SK-N-SH treated with all-trans-retinoic acid at 6 μM for 48 hours (cell line): ENCODE results near the gene DST.

ENCODE experiments used
- ATAC-seq: fragments of 200-7000 bp; cut with Tn5 transposase; 3 replicates; pipeline ENCODE4 v1.9.1; 2020; ENCODE audit warnings: mild to moderate bottlenecking, moderate library complexity
- ARNTL ChIP-seq: fragments of 450-650 bp; formaldehyde crosslinking; IDR thresholded peaks from 2 replicates; pipeline ENCODE4 v1.5.0; 2020; ENCODE audit warnings: low read depth, mild to moderate bottlenecking, moderate library complexity, borderline replicate concordance
- BACH2 ChIP-seq: fragments of 250-450 bp; sonication (Bioruptor Pico); IDR thresholded peaks from 2 replicates; pipeline ENCODE4 v1.9.0; 2021; ENCODE audit warnings: mild to moderate bottlenecking, borderline replicate concordance
- CSDC2 ChIP-seq: fragments of 250-450 bp; sonication (Bioruptor Pico); IDR thresholded peaks from 2 replicates; pipeline ENCODE4 v1.5.0; 2020; ENCODE audit warnings: mild to moderate bottlenecking, moderate library complexity
- CSRNP3 ChIP-seq: fragments of 250-450 bp; sonication (Bioruptor Pico); IDR thresholded peaks from 2 replicates; pipeline ENCODE4 v1.5.1; 2021; ENCODE audit warnings: mild to moderate bottlenecking, moderate library complexity
- ESRRG ChIP-seq: fragments of 250-450 bp; sonication (Bioruptor Pico); IDR thresholded peaks from 2 replicates; pipeline ENCODE4 v1.6.1; 2021; ENCODE audit warnings: mild to moderate bottlenecking
- GLIS3 ChIP-seq: fragments of 250-450 bp; sonication (Bioruptor Pico); IDR thresholded peaks from 2 replicates; pipeline ENCODE4 v1.5.0; 2020; ENCODE audit warnings: mild to moderate bottlenecking, moderate library complexity
- ISL1 ChIP-seq: fragments of 250-450 bp; sonication (Bioruptor Pico); IDR thresholded peaks from 2 replicates; pipeline ENCODE4 v2.1.2; 2022; ENCODE audit warnings: mild to moderate bottlenecking, moderate library complexity
- OSR1 ChIP-seq: fragments of 250-450 bp; sonication (Bioruptor Pico); IDR thresholded peaks from 2 replicates; pipeline ENCODE4 v1.8.0; 2022; ENCODE audit warnings: moderate library complexity, mild to moderate bottlenecking, inconsistent platforms
- PATZ1 ChIP-seq: fragments of 250-450 bp; sonication (Bioruptor Pico); IDR thresholded peaks from 2 replicates; pipeline ENCODE4 v1.8.0; 2020; ENCODE audit warnings: mild to moderate bottlenecking, moderate library complexity, borderline replicate concordance
- POU6F1 ChIP-seq: fragments of 250-450 bp; sonication (Bioruptor Pico); IDR thresholded peaks from 2 replicates; pipeline ENCODE4 v1.8.0; 2021; ENCODE audit warnings: low read depth, mild to moderate bottlenecking, moderate library complexity, borderline replicate concordance
- PPARA ChIP-seq: fragments of 250-450 bp; sonication (Bioruptor Pico); IDR thresholded peaks from 2 replicates; pipeline ENCODE4 v1.5.0; 2020; ENCODE audit warnings: mild to moderate bottlenecking, borderline replicate concordance
- RARB ChIP-seq: fragments of 250-450 bp; sonication (Bioruptor Pico); IDR thresholded peaks from 2 replicates; pipeline ENCODE4 v1.8.0; 2021; ENCODE audit warnings: mild to moderate bottlenecking, moderate library complexity
- SNAI2 ChIP-seq: fragments of 250-450 bp; sonication (Bioruptor Pico); IDR thresholded peaks from 2 replicates; pipeline ENCODE4 v1.5.0; 2020; ENCODE audit warnings: mild to moderate bottlenecking, moderate library complexity
- TCF4 ChIP-seq: fragments of 250-450 bp; sonication (Bioruptor Pico); IDR thresholded peaks from 2 replicates; pipeline ENCODE4 v1.8.0; 2021; ENCODE audit warnings: mild to moderate bottlenecking, moderate library complexity, borderline replicate concordance
- TOX ChIP-seq: fragments of 250-450 bp; sonication (Bioruptor Pico); IDR thresholded peaks from 2 replicates; pipeline ENCODE4 v1.8.0; 2021; ENCODE audit warnings: mild to moderate bottlenecking, moderate library complexity, borderline replicate concordance
- TSHZ2 ChIP-seq: fragments of 250-450 bp; sonication (Bioruptor Pico); IDR thresholded peaks from 2 replicates; pipeline ENCODE4 v1.5.0; 2020; ENCODE audit warnings: mild to moderate bottlenecking, moderate library complexity
- ZC3H10 ChIP-seq: fragments of 250-450 bp; sonication (Bioruptor Pico); IDR thresholded peaks from 2 replicates; pipeline ENCODE4 v1.5.1; 2021; ENCODE audit warnings: mild to moderate bottlenecking, moderate library complexity
- ZFP3 ChIP-seq: fragments of 250-450 bp; sonication (Bioruptor Pico); IDR thresholded peaks from 2 replicates; pipeline ENCODE4 v1.5.0; 2020; ENCODE audit warnings: mild to moderate bottlenecking, moderate library complexity
- ZFP30 ChIP-seq: fragments of 450-650 bp; formaldehyde crosslinking; IDR thresholded peaks from 2 replicates; pipeline ENCODE4 v1.5.0; 2022; ENCODE audit warnings: mild to moderate bottlenecking, moderate library complexity
- ZNF565 ChIP-seq: fragments of 450-650 bp; formaldehyde crosslinking; conservative IDR thresholded peaks from 2 replicates; pipeline ENCODE4 v1.5.0; 2020; ENCODE audit warnings: low read depth, mild to moderate bottlenecking, moderate library complexity
- ZNF70 ChIP-seq: fragments of 450-650 bp; formaldehyde crosslinking; IDR thresholded peaks from 2 replicates; pipeline ENCODE4 v1.5.0; 2020; ENCODE audit warnings: mild to moderate bottlenecking, moderate library complexity
- ZNF8 ChIP-seq: fragments of 450-650 bp; formaldehyde crosslinking; IDR thresholded peaks from 2 replicates; pipeline ENCODE4 v1.5.0; 2020; ENCODE audit warnings: mild to moderate bottlenecking, moderate library complexity

The DST gene

GRCh38 chr6:56435754-56436153, 206.9 kb downstream of the DST start:
- no peak for ATAC-seq
- TF ChIP-seq PATZ1 (CRISPR knock-in tag) (no peak), POU6F1 (CRISPR knock-in tag) (no peak), ZNF8 (no peak), ARNTL (no peak), ZNF565 (CRISPR knock-in tag) (no peak), ESRRG (CRISPR knock-in tag) (no peak), PPARA (no peak), ZFP3 (CRISPR knock-in tag) (no peak), BACH2 (CRISPR knock-in tag) (no peak), CSRNP3 (CRISPR knock-in tag) (no peak), SNAI2 (CRISPR knock-in tag) (no peak), ZNF70 (no peak), RARB (CRISPR knock-in tag) (no peak), TCF4 (CRISPR knock-in tag) (no peak), CSDC2 (no peak)
- TF ChIP-seq, all 23 proteins: peak for 0

- TF ChIP-seq PATZ1 (CRISPR knock-in tag) (no peak), PPARA (no peak), TSHZ2 (CRISPR knock-in tag) (no peak), POU6F1 (CRISPR knock-in tag) (no peak), ZFP30 (no peak), ZNF565 (CRISPR knock-in tag) (no peak), ZC3H10 (CRISPR knock-in tag) (no peak), ISL1 (no peak), CSRNP3 (CRISPR knock-in tag) (no peak), TCF4 (CRISPR knock-in tag) (no peak), OSR1 (CRISPR knock-in tag) (no peak), ARNTL (no peak), SNAI2 (CRISPR knock-in tag) (no peak), ZNF70 (no peak), GLIS3 (CRISPR knock-in tag) (no peak), BACH2 (CRISPR knock-in tag) (no peak), TOX (CRISPR knock-in tag) (no peak), CSDC2 (no peak), RARB (CRISPR knock-in tag) (no peak), ZFP3 (CRISPR knock-in tag) (no peak)
- no peak for ATAC-seq
These were observed 207.4 kb downstream of the DST start for GRCh38 chr6:56435326-56435725.
